GM12878 (cell line): Measurements from ENCODE around the gene MEMO1. TPM values are rescaled to one million over a fixed set of nuclear protein-coding genes. Genes with fewer than 3 reads are reported as not detected.

Experiments
- ATAC-seq: fragments of 200-7000 bp; cut with Tn5 transposase; 3 replicates; pipeline ENCODE4 v1.9.1; 2020; ENCODE audit warnings: mild to moderate bottlenecking, moderate library complexity
- BruUV-seq: library from RNA; stranded (reverse); fragments of 400-500 nt; replicated peaks from 2 replicates; lab custom pipeline; 2021; lab: Mats Ljungman, UMichigan
- CTCF ChIA-PET: fragments of 300-600 bp; sonication (Branson Sonifier 250); formaldehyde crosslinking; extraction: SDS; loops from one replicate; lab custom pipeline; 2021; ENCODE audit warnings: inconsistent platforms; lab: Yijun Ruan, JAX
- POLR2A ChIA-PET: fragments of 350-600 bp; formaldehyde crosslinking; extraction: SDS; loops from one replicate; lab custom pipeline; 2021; ENCODE audit warnings: inconsistent platforms; lab: Charles Lee
- RAD21 ChIA-PET: fragments of 300-600 bp; sonication (Branson Sonifier 250); formaldehyde crosslinking; loops from one replicate; lab custom pipeline; 2023; ENCODE audit warnings: antibody characterized with exemption; ENCODE audit not compliant: unreplicated experiment; lab: Charles Lee
- SMC1A ChIA-PET: fragments of 300-600 bp; sonication (Branson Sonifier 250); formaldehyde crosslinking; loops from one replicate; lab custom pipeline; 2023; ENCODE audit not compliant: unreplicated experiment, uncharacterized antibody; lab: Charles Lee
- DNase-seq: peaks from one replicate; pipeline ENCODE4 v3.0.0-alpha.2; 2011; ENCODE audit warnings: low read depth, low spot score
- FAIRE-seq: peaks from 3 replicates; lab custom pipeline; 2011; peaks lifted over from hg19 to GRCh38; lab: Jason Lieb, UNC
- H2AFZ ChIP-seq: 2 replicates; pipeline ENCODE4 v1.6.0; 2011; ENCODE audit warnings: low read depth, low read length, control low read depth; ENCODE audit not compliant: control insufficient read depth
- H3K27ac ChIP-seq: 2 replicates; pipeline ENCODE4 v1.5.1; 2011; ENCODE audit warnings: control low read depth; ENCODE audit not compliant: control insufficient read depth, insufficient read depth
- H3K27me3 ChIP-seq, 2 experiments: replicated peaks in 1 of 2; 2 replicates each; pipeline versions ENCODE4 v1.6.0 to v1.6.1; 2011; ENCODE audit warnings: low read length in 1 of 2; ENCODE audit not compliant: control insufficient read depth in 2 of 2, insufficient read depth in 2 of 2
- H3K36me3 ChIP-seq, 2 experiments: 2 replicates each; pipeline ENCODE4 v1.5.1; 2011; ENCODE audit warnings: low read length in 1 of 2; ENCODE audit not compliant: control insufficient read depth in 2 of 2, insufficient read depth in 2 of 2
- H3K4me1 ChIP-seq: 2 replicates; pipeline ENCODE4 v1.6.1; 2011; ENCODE audit warnings: mild to moderate bottlenecking, low read length, moderate library complexity, mixed read lengths; ENCODE audit not compliant: control insufficient read depth, insufficient read depth
- H3K4me2 ChIP-seq: 2 replicates; pipeline ENCODE4 v1.6.0; 2011; ENCODE audit warnings: control low read depth; ENCODE audit not compliant: control insufficient read depth, insufficient read depth
- H3K4me3 ChIP-seq: fragments of 200-600 bp; sonication (generic); 2 replicates; pipeline ENCODE4 v1.5.1; 2016
- H3K79me2 ChIP-seq: 2 replicates; pipeline ENCODE4 v1.6.0; 2011; ENCODE audit warnings: low read length; ENCODE audit not compliant: control insufficient read depth, insufficient read depth
- H3K9ac ChIP-seq: 2 replicates; pipeline ENCODE4 v1.8.0; 2011; ENCODE audit warnings: low read length, control low read depth, mixed read lengths; ENCODE audit not compliant: control insufficient read depth, insufficient read depth
- H3K9me3 ChIP-seq: replicated peaks from 3 replicates; pipeline ENCODE4 v1.5.1; 2011; ENCODE audit warnings: mild to moderate bottlenecking, low read length; ENCODE audit not compliant: control insufficient read depth, insufficient read depth
- H4K20me1 ChIP-seq: 2 replicates; pipeline ENCODE4 v1.6.0; 2011; ENCODE audit not compliant: control insufficient read depth, insufficient read depth
- IKZF2 ChIP-seq, 2 experiments: fragments of 450-650 bp; IDR thresholded peaks; 2 replicates each; pipeline ENCODE4 v1.6.1; 2017; ENCODE audit warnings: mild to moderate bottlenecking in 2 of 2, moderate library complexity in 2 of 2
- NFYA ChIP-seq: IDR thresholded peaks from 2 replicates; pipeline ENCODE4 v1.6.1; 2011; ENCODE audit warnings: low read depth, mild to moderate bottlenecking, low read length, improper control_type of control experiment, borderline replicate concordance
- POLR2AphosphoS5 ChIP-seq: IDR thresholded peaks from 2 replicates; pipeline ENCODE4 v1.6.1; 2011; ENCODE audit warnings: mild to moderate bottlenecking, low read length, inconsistent platforms
- PRDM15 ChIP-seq: fragments of 450-650 bp; formaldehyde crosslinking; IDR thresholded peaks from 2 replicates; pipeline ENCODE4 v1.4.0; 2020; ENCODE audit warnings: mild to moderate bottlenecking, moderate library complexity
- WGBS: methylation state at CpG from one replicate; pipeline ENCODE4 v1.1.6; 2016; ENCODE audit warnings: low lambda C conversion rate; ENCODE audit not compliant: insufficient replicate concordance, insufficient coverage; ENCODE audit errors: missing lambda C conversion rate; 5-methylcytosine and 5-hydroxymethylcytosine counted together
- in situ Hi-C: fragments of 300-500 bp; cut with MboI; formaldehyde crosslinking; loops from 9 replicates; pipeline ENCODE4 v1.14.3; 2018; ENCODE audit warnings: mixed read lengths
- intact Hi-C: fragments of 100-400 bp; cut with micrococcal nuclease; formaldehyde crosslinking; loops from one replicate; pipeline ENCODE4 v1.14.2; 2022; ENCODE audit not compliant: unreplicated experiment
- polyA plus RNA-seq, 11 experiments: library from polyadenylated mRNA; depleted of rRNA in 4 of 11; unstranded in 6 of 11; stranded (reverse) in 5 of 11; fragments of >200 nt; fragmentation: Nextera tagmentation in 4 of 11; fragmentation: Illumina TruSeq in 1 of 11; extraction: Ambion mirVana in 4 of 11; extraction: Trizol in 1 of 11; gene quantifications; 1 replicate in 1 of 11; 2 replicates in 10 of 11; pipeline versions ENCODE4 v1.2.1 to v1.2.3, GENCODE V29; 2011 to 2016; ENCODE audit warnings: inconsistent platforms in 2 of 11, missing spikeins in 2 of 11, low read depth in 1 of 11
- total RNA-seq, 4 experiments: library from RNA; depleted of rRNA in 3 of 4; stranded (reverse); fragments of >200 nt in 3 of 4; fragmentation: Illumina TruSeq in 1 of 4; extraction: Trizol in 1 of 4; gene quantifications; 2 replicates each; pipeline versions ENCODE4 v1.2.1 to v1.2.3, GENCODE V29; 2013 to 2021

Gene MEMO1
- total and polyA plus RNA-seq, 10 of the 15 experiments (the other 5 are each of a cell fraction or from before 2014, with no cell fraction given) = 39.8 to 99.1 (median 72.2) TPM

GRCh38 chr2:31978436-31978835, 32.4 kb downstream of the MEMO1 start:
- SMC1A ChIA-PET = interaction anchor here (2.6 to 3.6 kb wide), 2 partner anchors 19 to 30 kb away, joined by 8 to 13 read pairs; no protein-coding TSS in a partner anchor
- Histone ChIP-seq H4K20me1 (no peaks in the 10 kb centered on the region), H3K9me3 (peaks cover 4% of the 10 kb centered on the region), H3K79me2 (peaks cover 82% of the 10 kb centered on the region), H3K4me3 (no peak overlapping the region), H3K27ac (no peak overlapping the region), H3K27me3 (no peaks in the 10 kb centered on the region), H3K4me1 (peaks cover 19% of the 10 kb centered on the region), H3K9ac (no peak overlapping the region), H3K36me3 (no peaks in the 10 kb centered on the region; a peak in 3 of 4 replicates), H2AFZ (no peak overlapping the region), H3K4me2 (no peak overlapping the region)
- no TSS peak for BruUV-seq
- DNase-seq (no peak), ATAC-seq (no peak), FAIRE-seq (no peak)
- POLR2A ChIA-PET = interaction anchor here (1.0 to 1.5 kb wide), 3 partner anchors 9 to 13 kb away, joined by 3 read pairs; no protein-coding TSS in a partner anchor
- CTCF ChIA-PET = no interaction called here
- no peak for TF ChIP-seq NFYA
- no peak for TF ChIP-seq PRDM15 (CRISPR knock-in tag)
- TF ChIP-seq IKZF2 (IDR thresholded peaks at IDR 0.05) = no peak
- no peak for TF ChIP-seq POLR2AphosphoS5
- RAD21 ChIA-PET = no interaction called here
- intact Hi-C loops = no loop called here
- in situ Hi-C loops = no loop called here
- WGBS = 99% methylated on average over 6 of the region's 6 CpGs
